Lower lobe of right lung (tissue), 2 donors: ENCODE measurements around the gene GLTP. TPM values are rescaled to one million over a fixed set of nuclear protein-coding genes. Genes with fewer than 3 reads are reported as not detected.
A peak's percentile ranks its signal among the peaks of the same experiment; 100 is the strongest.

ENCODE experiments used
- ATAC-seq, 2 donors: fragments of 200-7000 bp; cut with Tn5 transposase; one replicate each; pipeline ENCODE4 v1.9.1; 2020 to 2022; ENCODE audit warnings: mild to moderate bottlenecking in 2 of 2, moderate library complexity in 2 of 2
- DNase-seq: peaks from one replicate; pipeline ENCODE4 v3.0.0-alpha.2; 2020
- H3K27ac ChIP-seq: fragments of 200-600 bp; one replicate; pipeline ENCODE4 v1.8.0; 2022
- H3K27me3 ChIP-seq: fragments of 200-600 bp; one replicate; pipeline ENCODE4 v1.8.0; 2022; ENCODE audit warnings: low read depth
- H3K36me3 ChIP-seq: fragments of 200-600 bp; one replicate; pipeline ENCODE4 v1.8.0; 2022; ENCODE audit warnings: mild to moderate bottlenecking
- H3K4me1 ChIP-seq: fragments of 200-600 bp; one replicate; pipeline ENCODE4 v1.8.0; 2022
- H3K4me3 ChIP-seq: fragments of 200-600 bp; one replicate; pipeline ENCODE4 v1.8.0; 2022; ENCODE audit warnings: mild to moderate bottlenecking
- H3K9me3 ChIP-seq: fragments of 200-600 bp; one replicate; pipeline ENCODE4 v1.8.0; 2022
- CTCF ChIP-seq: fragments of 200-600 bp; IDR thresholded peaks from one replicate; pipeline ENCODE4 v1.8.0; 2022; ENCODE audit warnings: antibody characterized with exemption, mild to moderate bottlenecking
- intact Hi-C: fragments of 100-400 bp; cut with DNase I; formaldehyde crosslinking; loops from one replicate; pipeline ENCODE4 v1.11.0; 2022
- total RNA-seq: library from RNA; stranded (reverse); fragmentation: NEBNext Ultra II Directional; extraction: Animal tissue kit (Norgen Biotek cat#: 25700); gene quantifications from one replicate; pipeline ENCODE4 v1.2.1, GENCODE V29; 2021
- donor health status: DM: no; HTN: yes; CAD: no; lungs with severe emphysema.

GLTP gene
- total RNA-seq, 1 donor from 2014 or later: 45.3 TPM

GRCh38 chr12:109879351-109880042, 844 bp downstream of the GLTP start:
- Histone ChIP-seq H3K4me1 (peaks cover 43% of the 10 kb centered on the region), H3K9me3 (no peaks in the 10 kb centered on the region), H3K27ac (peak overlapping the region; percentile 89), H3K27me3 (no peaks in the 10 kb centered on the region), H3K4me3 (peak overlapping the region; percentile 78), H3K36me3 (no peaks in the 10 kb centered on the region)
- no peak for TF ChIP-seq CTCF
- intact Hi-C loops: no loop called here
- DNase-seq: no peak
- peak; percentile 3 to 40 for ATAC-seq

GRCh38 chr12:109878749-109879148, 1.6 kb downstream of the GLTP start:
- Histone ChIP-seq H3K4me1 (peaks cover 43% of the 10 kb centered on the region), H3K36me3 (no peaks in the 10 kb centered on the region), H3K27me3 (no peaks in the 10 kb centered on the region), H3K9me3 (no peaks in the 10 kb centered on the region), H3K4me3 (peak overlapping the region; percentile 78), H3K27ac (peak overlapping the region; percentile 89)
- DNase-seq (no peak), ATAC-seq (no peak)
- intact Hi-C loops: no loop called here
- TF ChIP-seq CTCF: no peak

GRCh38 chr12:109878247-109878625, 2.1 kb downstream of the GLTP start:
- ATAC-seq: no peak
- no peak for DNase-seq
- Histone ChIP-seq H3K27ac (no peak overlapping the region), H3K27me3 (no peaks in the 10 kb centered on the region), H3K4me1 (peaks cover 43% of the 10 kb centered on the region), H3K36me3 (no peaks in the 10 kb centered on the region), H3K9me3 (no peaks in the 10 kb centered on the region), H3K4me3 (no peak overlapping the region)
- no peak for TF ChIP-seq CTCF
- intact Hi-C loops: no loop called here

- Histone ChIP-seq H3K4me1 (peaks cover 43% of the 10 kb centered on the region), H3K27me3 (no peaks in the 10 kb centered on the region), H3K36me3 (peaks cover 3% of the 10 kb centered on the region), H3K4me3 (no peak overlapping the region), H3K27ac (no peak overlapping the region), H3K9me3 (no peaks in the 10 kb centered on the region)
- TF ChIP-seq CTCF: no peak
- intact Hi-C loops: no loop called here
- DNase-seq (no peak), ATAC-seq (no peak)
Observed at GRCh38 chr12:109877504-109878246, 2.7 kb downstream of the GLTP start.

GRCh38 chr12:109876406-109876805, 3.9 kb downstream of the GLTP start:
- no peaks in the 10 kb centered on the region for H3K9me3 ChIP-seq
- no peak for DNase-seq
- intact Hi-C loops: no loop called here
- H3K36me3 ChIP-seq: peaks cover 13% of the 10 kb centered on the region
- ATAC-seq: no peak
- no peak overlapping the region for H3K27ac ChIP-seq
- H3K4me1 ChIP-seq: peaks cover 47% of the 10 kb centered on the region
- H3K27me3 ChIP-seq: no peaks in the 10 kb centered on the region
- no peak overlapping the region for H3K4me3 ChIP-seq
- no peak for TF ChIP-seq CTCF
